Measurements from ENCODE around the gene SMURF1.

DNA sequence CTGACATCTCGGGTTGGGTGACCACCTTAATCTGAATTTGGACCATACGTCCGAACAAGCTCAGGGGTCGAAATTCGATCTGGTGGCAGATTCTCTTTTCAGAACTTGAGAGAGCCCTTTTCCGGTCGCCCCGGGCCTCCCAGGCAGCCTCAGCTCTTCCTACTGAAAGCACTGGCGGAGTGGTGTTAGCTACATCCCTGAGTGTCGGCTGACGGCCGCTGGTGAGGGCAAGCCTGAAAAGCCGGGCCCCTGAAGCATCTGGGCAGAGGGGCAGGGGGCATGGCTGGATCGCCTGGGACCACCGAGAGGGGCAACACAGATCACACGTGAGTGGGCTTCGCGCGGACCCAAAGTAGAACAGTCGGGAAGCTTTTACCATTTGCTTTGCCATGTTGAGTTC, 116.1 kb downstream of the SMURF1 start:
- TF ChIP-seq CTCF (IDR thresholded peaks at IDR 0.05), result no peak
- no peak for TF ChIP-seq POLR2A (IDR thresholded peaks at IDR 0.05)
